Measurements from ENCODE around the gene GALR2.

Gene GALR2

DNA sequence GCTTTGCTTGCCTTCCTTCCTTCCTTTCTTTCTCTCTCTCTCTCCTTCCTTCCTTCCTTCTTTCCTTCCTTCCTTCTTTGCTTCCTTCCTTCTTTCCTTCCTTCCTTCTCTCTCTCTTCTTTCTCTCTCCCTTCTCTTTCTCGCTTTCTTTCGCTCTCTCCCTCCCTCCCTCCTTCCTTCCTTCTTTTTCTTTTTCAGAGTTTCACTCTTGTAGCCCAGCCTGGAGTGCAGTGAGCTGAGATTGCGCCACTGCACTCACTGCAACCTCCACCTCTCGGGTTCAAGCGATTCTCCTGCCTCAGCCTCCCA, 48.6 kb downstream of the GALR2 start:
- no peaks in the 10 kb centered on the region for H3K36me3 ChIP-seq (ENCODE audit: insufficient read depth, insufficient read length, low read length)
- no peak overlapping the region for H3K4me3 ChIP-seq (ENCODE audit: insufficient read length, low read depth)
- no peak for TF ChIP-seq ZNF274 (IDR thresholded peaks at IDR 0.05; ENCODE audit: low read depth, low read length)
- TF ChIP-seq YY1 (IDR thresholded peaks at IDR 0.05; ENCODE audit: insufficient read depth, insufficient read length) = no peak
- TF ChIP-seq SUZ12 (IDR thresholded peaks at IDR 0.05; ENCODE audit: extremely low read depth, insufficient read depth, insufficient read length) = no peak
- H3K9ac ChIP-seq (ENCODE audit: insufficient read length, low read depth) = no peak overlapping the region
- DNase-seq (ENCODE audit: low read depth, low spot score) = no peak
- no peaks in the 10 kb centered on the region for H3K9me3 ChIP-seq (ENCODE audit: insufficient read depth, low read length)
- peaks cover 27% of the 10 kb centered on the region for H3K4me1 ChIP-seq (ENCODE audit: insufficient read depth, insufficient read length)
- peaks cover 23% of the 10 kb centered on the region for H3K27me3 ChIP-seq (ENCODE audit: insufficient read depth, insufficient read length)

DNA sequence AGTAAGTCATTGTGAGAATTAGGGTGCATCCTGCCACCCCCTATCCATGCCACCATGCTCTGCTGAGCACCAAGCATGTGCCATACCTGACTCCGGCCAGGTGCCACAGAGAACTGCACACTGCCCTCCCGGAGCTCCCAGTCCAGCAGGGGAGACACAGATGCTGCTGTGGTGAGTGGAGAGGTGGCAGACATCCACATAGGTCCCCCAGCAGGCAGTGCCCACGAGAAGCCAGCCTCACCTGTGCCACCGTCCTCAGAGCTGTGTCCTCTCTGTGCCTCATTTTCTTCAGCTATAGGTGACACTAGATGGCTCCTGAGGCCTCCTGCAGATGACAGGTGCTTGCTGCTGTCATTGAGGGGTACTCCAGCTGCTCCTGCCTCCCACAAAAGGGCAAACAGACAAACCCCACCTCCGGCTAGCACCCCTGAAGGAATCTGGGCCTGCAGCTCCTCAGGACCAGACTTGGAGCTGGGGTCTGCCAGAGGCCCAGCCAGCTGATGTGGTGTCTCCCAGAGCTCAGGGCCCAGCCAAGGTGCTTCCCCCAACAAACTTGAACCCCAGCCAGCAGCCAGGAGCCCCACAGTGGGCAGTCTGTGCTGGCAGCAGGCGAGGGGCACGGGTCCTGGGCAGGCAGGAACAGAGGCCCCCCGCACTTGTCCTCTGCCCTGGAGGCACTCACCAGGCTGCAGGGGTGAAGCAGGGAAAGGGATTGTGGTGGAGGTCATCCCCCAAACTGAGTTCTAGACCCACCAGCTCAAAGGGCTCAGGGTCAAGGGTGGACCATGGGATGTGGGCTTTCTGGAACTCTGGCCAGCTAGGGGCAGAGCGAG, 49.4 kb downstream of the GALR2 start:
- peaks cover 23% of the 10 kb centered on the region for H3K27me3 ChIP-seq (ENCODE audit: insufficient read depth, insufficient read length)
- H3K4me1 ChIP-seq (ENCODE audit: insufficient read depth, insufficient read length) = peaks cover 27% of the 10 kb centered on the region
- H3K9me3 ChIP-seq (ENCODE audit: insufficient read depth, low read length) = no peaks in the 10 kb centered on the region
- TF ChIP-seq ZNF274 (IDR thresholded peaks at IDR 0.05; ENCODE audit: low read depth, low read length) = no peak
- no peak for TF ChIP-seq SUZ12 (IDR thresholded peaks at IDR 0.05; ENCODE audit: extremely low read depth, insufficient read depth, insufficient read length)
- no peak for TF ChIP-seq YY1 (IDR thresholded peaks at IDR 0.05; ENCODE audit: insufficient read depth, insufficient read length)
- no peak for DNase-seq (ENCODE audit: low read depth, low spot score)
- H3K9ac ChIP-seq (ENCODE audit: insufficient read length, low read depth) = peak overlapping the region; percentile 5
- H3K4me3 ChIP-seq (ENCODE audit: insufficient read length, low read depth) = no peak overlapping the region
- H3K36me3 ChIP-seq (ENCODE audit: insufficient read depth, insufficient read length, low read length) = no peaks in the 10 kb centered on the region

DNA sequence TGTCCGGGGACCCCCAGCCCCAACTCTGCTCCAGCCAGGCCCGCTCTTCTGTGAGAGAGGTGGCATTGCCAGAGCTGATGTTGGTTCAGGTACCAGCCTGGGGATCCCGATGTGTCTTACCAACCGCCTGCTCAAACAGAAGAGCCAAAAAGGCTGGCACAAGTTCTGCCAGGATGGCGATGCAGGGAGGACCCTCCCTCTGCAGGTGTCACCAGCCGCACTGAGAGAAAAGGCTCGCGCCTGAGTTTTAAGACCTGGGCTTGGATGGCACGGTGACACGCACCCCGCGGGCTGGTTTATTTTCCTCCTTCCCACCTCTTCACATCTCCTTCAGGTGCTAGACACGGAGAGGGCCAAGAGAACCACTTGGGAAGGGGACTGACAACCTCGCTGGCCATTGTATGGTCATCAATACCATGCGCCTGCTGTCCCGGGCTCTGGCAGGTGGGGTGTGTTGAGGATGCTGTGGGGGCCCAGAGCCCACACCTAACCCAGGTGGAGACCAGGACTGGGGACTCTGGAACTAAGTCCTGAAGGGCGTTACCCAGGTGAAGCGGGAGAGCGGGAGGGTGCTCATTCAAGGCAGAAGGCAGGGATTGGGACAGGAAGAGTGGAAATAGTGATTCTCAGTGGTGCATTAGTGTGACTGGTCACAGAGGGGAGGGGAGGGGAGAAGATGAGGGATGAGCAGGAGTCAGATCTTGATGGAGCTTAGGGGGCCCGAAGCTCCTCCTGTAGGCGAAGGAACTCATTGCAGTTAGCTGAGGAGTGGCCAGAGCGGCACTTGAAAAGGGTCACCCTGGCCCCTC, 50.2 kb downstream of the GALR2 start:
- DNase-seq (ENCODE audit: low read depth, low spot score) = no peak
- H3K9ac ChIP-seq (ENCODE audit: insufficient read length, low read depth) = no peak overlapping the region
- no peak for TF ChIP-seq YY1 (IDR thresholded peaks at IDR 0.05; ENCODE audit: insufficient read depth, insufficient read length)
- TF ChIP-seq ZNF274 (IDR thresholded peaks at IDR 0.05; ENCODE audit: low read depth, low read length) = no peak
- no peak for TF ChIP-seq SUZ12 (IDR thresholded peaks at IDR 0.05; ENCODE audit: extremely low read depth, insufficient read depth, insufficient read length)
- no peak overlapping the region for H3K4me3 ChIP-seq (ENCODE audit: insufficient read length, low read depth)
- H3K9me3 ChIP-seq (ENCODE audit: insufficient read depth, low read length) = no peaks in the 10 kb centered on the region
- peaks cover 21% of the 10 kb centered on the region for H3K4me1 ChIP-seq (ENCODE audit: insufficient read depth, insufficient read length)
- H3K36me3 ChIP-seq (ENCODE audit: insufficient read depth, insufficient read length, low read length) = no peaks in the 10 kb centered on the region
- peaks cover 23% of the 10 kb centered on the region for H3K27me3 ChIP-seq (ENCODE audit: insufficient read depth, insufficient read length)

DNA sequence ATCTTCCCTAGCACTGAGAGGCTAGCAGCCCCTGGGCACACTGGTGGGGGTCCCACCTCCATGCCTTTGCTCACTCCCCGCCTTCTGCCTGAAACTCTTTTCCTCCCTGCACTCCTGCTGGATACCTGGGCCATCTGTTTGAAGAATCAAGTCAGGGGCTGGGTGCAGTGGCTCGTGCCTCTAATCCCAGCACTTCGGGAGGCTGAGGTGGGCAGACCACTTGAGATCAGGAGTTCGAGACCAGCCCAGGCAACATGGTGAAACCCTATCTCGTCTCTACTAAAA, 50.8 kb downstream of the GALR2 start:
- Histone ChIP-seq H3K4me3 (ENCODE audit: insufficient read length, low read depth) (no peak overlapping the region), H3K27me3 (ENCODE audit: insufficient read depth, insufficient read length) (peaks cover 28% of the 10 kb centered on the region), H3K9ac (ENCODE audit: insufficient read length, low read depth) (no peak overlapping the region), H3K9me3 (ENCODE audit: insufficient read depth, low read length) (no peaks in the 10 kb centered on the region), H3K36me3 (ENCODE audit: insufficient read depth, insufficient read length, low read length) (no peaks in the 10 kb centered on the region), H3K4me1 (ENCODE audit: insufficient read depth, insufficient read length) (peaks cover 18% of the 10 kb centered on the region)
- TF ChIP-seq ZNF274 (IDR thresholded peaks at IDR 0.05; ENCODE audit: low read depth, low read length) = no peak
- no peak for TF ChIP-seq YY1 (IDR thresholded peaks at IDR 0.05; ENCODE audit: insufficient read depth, insufficient read length)
- TF ChIP-seq SUZ12 (IDR thresholded peaks at IDR 0.05; ENCODE audit: extremely low read depth, insufficient read depth, insufficient read length) = no peak
- DNase-seq (ENCODE audit: low read depth, low spot score) = no peak

DNA sequence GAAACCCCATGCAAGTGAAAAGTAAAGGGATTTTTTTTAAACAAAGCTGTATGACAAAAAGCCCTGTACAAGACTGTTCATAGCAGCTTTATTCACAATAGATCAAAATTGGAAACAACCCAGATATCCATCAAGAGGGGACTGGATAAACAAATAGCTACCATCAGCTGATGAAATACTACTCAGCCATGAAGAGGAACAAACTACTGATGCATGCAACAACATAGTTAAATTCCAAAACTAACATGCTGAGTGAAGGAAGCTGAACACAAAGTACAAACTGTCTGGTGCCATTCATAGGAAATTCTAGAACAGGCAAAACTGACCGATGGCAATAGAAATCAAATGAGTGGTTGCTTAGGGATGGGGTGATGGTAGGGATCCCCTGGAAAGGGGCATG, 51.3 kb downstream of the GALR2 start:
- Histone ChIP-seq H3K4me3 (ENCODE audit: insufficient read length, low read depth) (no peak overlapping the region), H3K9me3 (ENCODE audit: insufficient read depth, low read length) (no peaks in the 10 kb centered on the region), H3K36me3 (ENCODE audit: insufficient read depth, insufficient read length, low read length) (no peaks in the 10 kb centered on the region), H3K4me1 (ENCODE audit: insufficient read depth, insufficient read length) (peaks cover 19% of the 10 kb centered on the region), H3K27me3 (ENCODE audit: insufficient read depth, insufficient read length) (peaks cover 34% of the 10 kb centered on the region), H3K9ac (ENCODE audit: insufficient read length, low read depth) (no peak overlapping the region)
- no peak for DNase-seq (ENCODE audit: low read depth, low spot score)
- TF ChIP-seq YY1 (IDR thresholded peaks at IDR 0.05; ENCODE audit: insufficient read depth, insufficient read length) (no peak), ZNF274 (IDR thresholded peaks at IDR 0.05; ENCODE audit: low read depth, low read length) (no peak), SUZ12 (IDR thresholded peaks at IDR 0.05; ENCODE audit: extremely low read depth, insufficient read depth, insufficient read length) (no peak)

Data from NT2/D1 (cell line).